GM12864 (cell line): Measurements from ENCODE around the gene ANKS3.

Experiments used
- DNase-seq: peaks from one replicate; pipeline ENCODE4 v3.0.0-alpha.2; 2011; ENCODE audit warnings: low read depth
- H3K4me3 ChIP-seq: 2 replicates; pipeline ENCODE4 v1.5.1; 2011; ENCODE audit warnings: mild to moderate bottlenecking, low read depth, low read length, control low read depth
- TF ChIP-seq, protein P1 (sequence below): IDR thresholded peaks from 2 replicates; pipeline ENCODE4 v1.5.1; 2011; ENCODE audit warnings: low read depth, mild to moderate bottlenecking, moderate library complexity, low read length, control low read depth, inconsistent platforms; ENCODE audit errors: missing control alignments

Gene ANKS3, protein sequence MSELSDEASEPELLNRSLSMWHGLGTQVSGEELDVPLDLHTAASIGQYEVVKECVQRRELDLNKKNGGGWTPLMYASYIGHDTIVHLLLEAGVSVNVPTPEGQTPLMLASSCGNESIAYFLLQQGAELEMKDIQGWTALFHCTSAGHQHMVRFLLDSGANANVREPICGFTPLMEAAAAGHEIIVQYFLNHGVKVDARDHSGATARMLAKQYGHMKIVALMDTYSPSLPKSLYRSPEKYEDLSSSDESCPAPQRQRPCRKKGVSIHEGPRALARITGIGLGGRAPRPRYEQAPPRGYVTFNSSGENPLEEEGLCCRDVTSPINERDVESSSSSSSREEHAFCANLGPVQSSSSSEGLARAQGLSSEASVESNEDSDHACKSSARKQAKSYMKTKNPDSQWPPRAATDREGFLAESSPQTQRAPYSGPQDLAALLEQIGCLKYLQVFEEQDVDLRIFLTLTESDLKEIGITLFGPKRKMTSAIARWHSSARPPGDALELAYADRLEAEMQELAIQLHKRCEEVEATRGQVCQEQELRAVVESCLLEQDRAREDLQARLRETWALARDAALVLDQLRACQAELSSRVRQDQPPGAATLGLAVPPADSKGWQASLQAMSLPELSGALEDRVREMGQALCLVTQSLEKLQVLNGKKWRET

DNA sequence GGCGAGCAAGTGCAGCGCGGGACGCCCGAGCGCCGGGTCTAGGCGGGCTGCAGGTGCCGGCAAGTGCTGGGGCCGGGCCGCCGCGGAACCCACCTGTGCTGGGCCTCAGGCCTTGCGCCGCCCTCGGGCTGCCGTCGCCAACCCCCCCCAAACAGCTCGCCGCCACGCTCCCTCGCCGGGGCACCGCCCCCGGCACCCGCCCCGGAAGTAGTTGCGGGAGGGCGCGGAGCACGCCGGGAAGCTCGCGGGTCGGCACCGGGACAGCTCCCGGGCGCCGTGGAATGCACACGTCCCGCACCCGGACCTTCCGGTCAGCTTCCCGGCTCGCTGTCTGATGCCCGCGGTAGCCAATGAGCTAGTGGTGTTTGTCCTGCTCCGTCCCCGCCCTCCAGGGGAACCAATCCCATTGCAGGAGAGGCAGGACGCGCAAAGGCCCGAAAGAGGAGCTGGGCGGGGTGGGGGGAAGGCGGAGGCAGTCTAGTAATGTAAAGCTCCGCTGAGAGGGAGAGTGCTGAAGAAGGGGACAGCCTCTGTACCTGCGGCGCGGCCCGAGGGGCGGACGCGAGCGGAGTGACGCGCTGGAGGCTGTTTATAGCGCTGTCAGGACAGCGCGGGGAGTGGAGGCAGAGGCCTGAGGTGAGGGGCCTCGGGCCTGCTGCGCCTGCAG is at the start of gene ANKS3, which contains the start of gene DNAAF8:
ANKS3 (minus strand) TSS at position 209 of the 667 bp plus-strand sequence. CDS start 4,122 bp downstream, outside the sequence.
DNAAF8 (plus strand) TSS at position 475 of the 667 bp plus-strand sequence. CDS start 1,978 bp downstream, outside the sequence.
- H3K4me3 ChIP-seq: peak within 1 kb of the TSS; percentile 88
- TF ChIP-seq, protein P1, sequence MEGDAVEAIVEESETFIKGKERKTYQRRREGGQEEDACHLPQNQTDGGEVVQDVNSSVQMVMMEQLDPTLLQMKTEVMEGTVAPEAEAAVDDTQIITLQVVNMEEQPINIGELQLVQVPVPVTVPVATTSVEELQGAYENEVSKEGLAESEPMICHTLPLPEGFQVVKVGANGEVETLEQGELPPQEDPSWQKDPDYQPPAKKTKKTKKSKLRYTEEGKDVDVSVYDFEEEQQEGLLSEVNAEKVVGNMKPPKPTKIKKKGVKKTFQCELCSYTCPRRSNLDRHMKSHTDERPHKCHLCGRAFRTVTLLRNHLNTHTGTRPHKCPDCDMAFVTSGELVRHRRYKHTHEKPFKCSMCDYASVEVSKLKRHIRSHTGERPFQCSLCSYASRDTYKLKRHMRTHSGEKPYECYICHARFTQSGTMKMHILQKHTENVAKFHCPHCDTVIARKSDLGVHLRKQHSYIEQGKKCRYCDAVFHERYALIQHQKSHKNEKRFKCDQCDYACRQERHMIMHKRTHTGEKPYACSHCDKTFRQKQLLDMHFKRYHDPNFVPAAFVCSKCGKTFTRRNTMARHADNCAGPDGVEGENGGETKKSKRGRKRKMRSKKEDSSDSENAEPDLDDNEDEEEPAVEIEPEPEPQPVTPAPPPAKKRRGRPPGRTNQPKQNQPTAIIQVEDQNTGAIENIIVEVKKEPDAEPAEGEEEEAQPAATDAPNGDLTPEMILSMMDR: no peak
- peak; percentile 65 for DNase-seq

DNA sequence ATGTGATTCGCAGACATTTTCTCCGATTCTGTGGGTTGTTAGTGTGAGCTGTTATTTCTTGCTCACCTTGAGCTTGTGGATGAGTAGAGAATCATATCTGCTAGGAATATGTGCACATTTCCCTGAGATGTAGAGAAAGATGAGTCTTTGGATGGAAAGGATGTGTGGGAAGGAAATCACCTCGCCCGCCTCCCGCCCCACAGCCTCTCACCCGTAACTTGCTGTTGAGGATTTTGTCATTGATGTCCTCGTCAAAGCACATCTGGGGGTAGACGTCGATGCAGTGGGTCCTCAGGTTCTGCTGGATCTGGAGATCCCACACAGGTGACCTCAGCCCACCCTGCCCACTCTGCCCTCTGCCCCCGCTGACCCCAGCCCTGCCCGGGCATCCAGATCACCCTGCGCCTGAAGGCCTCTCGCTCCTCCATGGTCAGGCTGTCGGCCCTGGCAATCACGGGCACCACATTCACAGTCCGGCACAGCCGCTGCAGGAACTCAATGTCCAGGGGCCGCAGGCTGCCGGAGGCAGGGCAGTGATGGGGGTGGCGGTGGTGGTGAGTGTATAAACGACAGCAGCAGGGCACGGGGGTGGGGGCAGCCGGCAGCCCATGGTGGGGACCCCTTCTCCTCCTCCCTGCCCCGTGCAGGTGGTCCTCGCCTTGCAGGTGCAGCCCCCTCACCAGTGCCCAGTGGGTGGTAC is 49.3 kb upstream of the ANKS3 start:
- TF ChIP-seq, protein P1: no peak
- no peak overlapping the region for H3K4me3 ChIP-seq
- DNase-seq: no peak

DNA sequence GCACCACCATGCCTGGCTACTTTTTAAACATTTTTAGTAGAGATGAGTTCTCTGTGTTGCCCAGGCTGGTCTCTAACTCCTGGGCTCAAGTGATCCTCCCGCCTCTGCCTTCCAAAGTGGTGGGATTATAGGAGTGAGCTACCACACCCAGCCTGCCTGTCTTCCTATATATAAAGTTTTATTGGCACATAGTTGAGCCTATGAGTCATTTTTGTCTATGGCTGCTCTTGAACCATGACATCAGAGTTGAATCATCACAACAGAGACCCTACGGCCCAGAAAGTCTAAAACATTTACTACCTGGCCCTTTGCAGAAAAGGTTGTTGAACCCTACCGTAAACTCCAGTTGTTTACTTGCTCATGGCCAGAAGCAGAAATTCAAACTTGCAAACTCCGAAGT is 46.2 kb upstream of the ANKS3 start:
- no peak for DNase-seq
- H3K4me3 ChIP-seq: no peak overlapping the region
- TF ChIP-seq, protein P1: no peak

DNA sequence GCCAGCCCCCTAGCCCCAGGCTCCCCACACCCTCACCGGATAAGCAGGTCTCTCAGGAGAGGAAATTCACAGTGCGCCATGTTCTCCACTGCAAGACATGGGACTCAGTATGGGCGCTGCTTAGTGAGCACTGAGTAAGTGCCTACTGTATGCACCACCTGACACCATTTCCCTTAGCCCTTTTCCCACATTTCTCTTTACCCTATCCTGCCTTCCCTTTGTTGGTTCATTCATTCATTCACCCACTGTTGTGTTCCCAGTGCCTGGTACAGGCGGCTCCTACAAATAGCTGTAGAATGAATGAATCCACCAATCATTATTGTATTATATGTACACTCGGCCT is 44.0 kb upstream of the ANKS3 start:
- TF ChIP-seq, protein P1: no peak
- no peak overlapping the region for H3K4me3 ChIP-seq
- DNase-seq: no peak

DNA sequence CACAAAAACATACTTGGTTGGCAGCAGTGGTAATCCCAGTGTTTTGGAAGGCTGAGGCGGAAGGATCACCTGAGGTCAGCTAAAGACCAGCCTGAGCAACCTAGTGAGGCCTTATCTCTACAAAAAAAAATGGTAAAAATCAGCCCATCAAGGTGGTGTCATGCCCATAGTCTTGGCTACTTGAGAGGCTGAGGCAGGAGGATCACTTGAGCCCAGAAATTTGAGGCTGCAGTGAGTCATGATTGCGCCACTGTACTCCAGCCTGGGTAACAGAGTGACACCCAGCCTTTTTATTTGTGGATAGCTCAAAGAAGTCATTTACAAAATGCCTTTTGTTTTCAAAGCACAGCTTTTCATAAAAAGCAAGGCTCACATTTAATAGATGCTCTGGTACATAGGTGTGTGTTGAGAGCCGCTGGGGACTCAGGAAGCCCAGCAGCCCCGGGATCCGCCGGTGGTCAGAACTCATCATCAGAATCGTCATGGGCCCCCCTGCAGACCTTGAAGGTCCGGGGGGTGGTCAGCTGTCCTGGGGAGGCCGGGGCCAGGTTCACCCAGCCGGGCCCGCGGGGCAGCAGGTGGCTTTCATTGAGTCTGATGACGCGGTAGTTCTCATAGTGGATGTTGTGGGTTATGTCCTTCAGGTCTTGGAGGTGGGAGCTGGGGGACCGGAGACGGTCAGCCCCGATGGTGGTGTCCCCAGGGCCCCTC is 43.4 kb upstream of the ANKS3 start:
- TF ChIP-seq, protein P1: no peak
- DNase-seq: no peak
- H3K4me3 ChIP-seq: no peak overlapping the region

DNA sequence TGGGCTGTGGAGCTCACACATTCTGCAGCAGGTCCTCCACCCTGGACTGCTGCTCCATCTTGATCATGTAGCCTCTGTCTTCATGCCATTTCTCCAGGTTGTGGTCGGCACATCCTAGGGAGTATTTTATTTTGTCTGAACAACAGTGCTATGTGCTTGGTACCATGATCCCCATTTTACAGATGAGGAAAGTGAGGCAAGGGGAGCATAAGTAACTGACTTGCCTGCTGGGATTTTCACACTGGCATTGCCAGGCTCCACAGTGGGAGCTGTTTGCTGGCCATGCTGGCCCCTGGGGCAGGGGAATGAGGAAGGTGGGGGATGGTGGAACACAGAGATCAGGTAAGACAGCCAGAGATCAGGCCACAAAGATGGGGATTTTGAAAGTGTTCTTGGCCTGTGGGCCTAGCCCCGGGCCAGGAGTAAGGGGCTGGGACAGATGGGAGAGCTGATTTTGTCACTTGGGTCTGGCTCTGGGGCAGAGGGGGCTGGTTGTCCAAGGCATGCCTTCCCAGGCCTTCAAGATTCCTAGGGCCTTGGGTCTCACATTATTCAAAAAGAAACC is 42.2 kb upstream of the ANKS3 start:
- TF ChIP-seq, protein P1: no peak
- no peak overlapping the region for H3K4me3 ChIP-seq
- no peak for DNase-seq
